Cardiac fibroblast (primary cell): ENCODE results near the gene CAPN13.

Source experiments
- DNase-seq, 2 donors: peaks; one replicate each; pipeline versions ENCODE4 v3.0.0 to v3.0.0-alpha.2; 2010; ENCODE audit warnings: low read depth in 2 of 2
- H3K4me3 ChIP-seq, 2 donors: replicated peaks in 1 of 2; 1 replicate in 1 of 2; 2 replicates in 1 of 2; pipeline ENCODE4 v1.5.1; 2011; ENCODE audit warnings: low read depth in 2 of 2, low read length in 2 of 2, mild to moderate bottlenecking in 2 of 2, moderate library complexity in 1 of 2
- CTCF ChIP-seq: IDR thresholded peaks from one replicate; pipeline ENCODE4 v1.5.1; 2011; ENCODE audit warnings: low read depth, mild to moderate bottlenecking, low read length, inconsistent platforms

CAPN13 gene

GRCh38 chr2:30680121-30680520, 127.1 kb downstream of the CAPN13 start:
- H3K4me3 ChIP-seq = no peak overlapping the region
- DNase-seq = no peak
- no peak for TF ChIP-seq CTCF

GRCh38 chr2:30679426-30680088, 127.7 kb downstream of the CAPN13 start:
- TF ChIP-seq CTCF = no peak
- DNase-seq = peak; percentile 45 to 57
- H3K4me3 ChIP-seq = no peak overlapping the region

- DNase-seq = no peak
- H3K4me3 ChIP-seq = no peak overlapping the region
- TF ChIP-seq CTCF = no peak
Measured at GRCh38 chr2:30678410-30679137, 128.7 kb downstream of the CAPN13 start.

- DNase-seq = no peak
- no peak for TF ChIP-seq CTCF
Measured at GRCh38 chr2:30677861-30678385, 129.3 kb downstream of the CAPN13 start.

GRCh38 chr2:30677231-30677630, 130.0 kb downstream of the CAPN13 start:
- no peak for DNase-seq
- no peak for TF ChIP-seq CTCF
- no peak overlapping the region for H3K4me3 ChIP-seq

More at GRCh38 chr2:30677861-30678385, 129.3 kb downstream of the CAPN13 start:
- H3K4me3 ChIP-seq = no peak overlapping the region

- no peak for TF ChIP-seq CTCF
- H3K4me3 ChIP-seq = no peak overlapping the region
- DNase-seq = no peak
Measured at GRCh38 chr2:30675758-30676157, 131.5 kb downstream of the CAPN13 start.
